ENCODE measurements around the gene WDR18. TPM values are rescaled to one million over a fixed set of nuclear protein-coding genes. Genes with fewer than 3 reads are reported as not detected.

The WDR18 gene
- total RNA-seq, 2 donors from 2014 or later, result 26.5 to 81.5 TPM

DNA sequence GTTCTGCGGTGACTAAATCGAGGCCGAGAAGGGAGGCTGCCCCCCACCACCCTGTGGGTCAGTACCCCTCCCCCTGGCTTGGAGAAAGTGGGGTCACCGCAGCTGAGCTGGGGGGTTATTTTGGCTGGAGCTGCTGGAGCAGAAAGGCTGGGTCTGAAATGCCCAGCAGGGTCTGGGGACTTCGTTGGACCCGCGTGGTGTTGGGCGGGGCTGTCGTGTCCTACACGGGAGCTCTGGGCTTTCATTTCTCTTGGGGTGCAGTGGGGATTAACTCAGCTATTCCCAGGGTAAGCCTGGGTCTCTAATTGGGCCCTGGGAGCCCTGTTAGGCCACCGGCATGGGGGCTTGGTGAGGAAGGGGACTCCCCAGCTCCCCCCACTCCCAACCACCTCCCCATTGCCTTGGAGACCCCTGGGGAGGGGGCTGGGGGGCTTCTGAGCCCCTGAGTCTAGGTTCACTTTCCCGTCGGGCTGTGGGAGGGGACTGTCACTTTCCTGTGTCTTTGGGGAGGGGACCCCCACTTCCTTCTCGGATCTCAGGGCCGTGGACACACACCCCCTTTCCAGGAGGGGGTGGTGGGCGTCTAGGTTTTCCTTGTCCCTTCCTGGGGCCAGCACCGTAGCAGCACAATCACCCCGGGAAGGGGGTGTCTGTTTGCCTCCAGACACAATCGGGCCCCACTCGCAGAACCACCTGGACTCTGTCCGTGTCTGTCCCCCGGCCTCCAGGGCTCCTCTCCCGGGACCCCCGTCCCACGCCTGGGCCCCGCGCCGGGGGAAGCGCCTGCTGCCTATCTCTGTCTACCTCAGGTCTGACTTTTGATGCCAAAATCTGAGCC is 10.2 kb upstream of the WDR18 start:
- no peak overlapping the region for H3K9ac ChIP-seq (ENCODE audit: low read depth in 2 of 2, low read length in 2 of 2)
- no peak overlapping the region for H3K4me3 ChIP-seq
- DNase-seq, result no peak
- intact Hi-C loops (cut with DNase I), result loop anchor here (10.0 kb wide), 1 partner anchor 199 kb away; no protein-coding TSS in a partner anchor
- TF ChIP-seq, protein P1, sequence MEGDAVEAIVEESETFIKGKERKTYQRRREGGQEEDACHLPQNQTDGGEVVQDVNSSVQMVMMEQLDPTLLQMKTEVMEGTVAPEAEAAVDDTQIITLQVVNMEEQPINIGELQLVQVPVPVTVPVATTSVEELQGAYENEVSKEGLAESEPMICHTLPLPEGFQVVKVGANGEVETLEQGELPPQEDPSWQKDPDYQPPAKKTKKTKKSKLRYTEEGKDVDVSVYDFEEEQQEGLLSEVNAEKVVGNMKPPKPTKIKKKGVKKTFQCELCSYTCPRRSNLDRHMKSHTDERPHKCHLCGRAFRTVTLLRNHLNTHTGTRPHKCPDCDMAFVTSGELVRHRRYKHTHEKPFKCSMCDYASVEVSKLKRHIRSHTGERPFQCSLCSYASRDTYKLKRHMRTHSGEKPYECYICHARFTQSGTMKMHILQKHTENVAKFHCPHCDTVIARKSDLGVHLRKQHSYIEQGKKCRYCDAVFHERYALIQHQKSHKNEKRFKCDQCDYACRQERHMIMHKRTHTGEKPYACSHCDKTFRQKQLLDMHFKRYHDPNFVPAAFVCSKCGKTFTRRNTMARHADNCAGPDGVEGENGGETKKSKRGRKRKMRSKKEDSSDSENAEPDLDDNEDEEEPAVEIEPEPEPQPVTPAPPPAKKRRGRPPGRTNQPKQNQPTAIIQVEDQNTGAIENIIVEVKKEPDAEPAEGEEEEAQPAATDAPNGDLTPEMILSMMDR (IDR thresholded peaks at IDR 0.05), result no peak
- no peaks in the 10 kb centered on the region for H3K36me3 ChIP-seq
- H3K4me1 ChIP-seq, result no peaks in the 10 kb centered on the region
- H3K27ac ChIP-seq, result no peak overlapping the region
- H3K27me3 ChIP-seq, result no peaks in the 10 kb centered on the region
- no peaks in the 10 kb centered on the region for H3K9me3 ChIP-seq

DNA sequence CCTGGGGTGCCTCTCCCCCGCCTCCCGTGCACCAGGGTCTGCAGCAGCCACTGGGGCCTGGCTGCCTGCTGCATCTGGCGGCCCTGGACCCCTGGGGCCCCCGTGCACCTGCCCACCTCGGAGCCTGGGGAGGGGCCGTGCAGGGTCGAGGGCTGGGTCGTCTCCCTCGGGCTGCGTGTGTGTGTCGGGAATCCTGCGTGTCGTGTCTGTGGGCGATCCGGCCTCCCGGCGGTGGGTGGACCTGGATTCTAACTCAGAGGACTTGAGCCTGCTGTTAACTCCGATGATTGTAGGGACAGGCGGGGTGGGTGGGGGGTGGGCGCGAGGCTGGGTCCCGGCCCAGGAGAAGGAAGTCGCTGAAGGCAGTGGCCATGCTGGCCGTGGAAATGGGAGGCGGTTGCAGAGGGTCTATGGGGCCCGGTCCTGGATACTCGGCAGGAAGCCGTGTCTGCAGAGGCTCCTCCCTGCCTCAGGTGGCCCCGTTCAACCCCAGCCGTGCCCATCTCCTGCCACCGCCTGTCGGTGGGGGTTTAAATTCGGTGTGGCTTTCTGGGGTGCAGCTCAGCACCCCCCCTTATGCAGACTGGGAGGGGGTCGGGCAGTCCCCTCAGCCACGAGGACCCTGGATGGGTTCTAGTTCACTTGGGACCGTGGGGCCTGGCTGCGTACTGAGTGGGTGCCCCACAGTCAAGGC is 9.4 kb upstream of the WDR18 start:
- H3K36me3 ChIP-seq, result no peaks in the 10 kb centered on the region
- intact Hi-C loops (cut with DNase I), result loop anchor here (10.0 kb wide), 1 partner anchor 200 kb away; no protein-coding TSS in a partner anchor
- DNase-seq, result no peak

DNA sequence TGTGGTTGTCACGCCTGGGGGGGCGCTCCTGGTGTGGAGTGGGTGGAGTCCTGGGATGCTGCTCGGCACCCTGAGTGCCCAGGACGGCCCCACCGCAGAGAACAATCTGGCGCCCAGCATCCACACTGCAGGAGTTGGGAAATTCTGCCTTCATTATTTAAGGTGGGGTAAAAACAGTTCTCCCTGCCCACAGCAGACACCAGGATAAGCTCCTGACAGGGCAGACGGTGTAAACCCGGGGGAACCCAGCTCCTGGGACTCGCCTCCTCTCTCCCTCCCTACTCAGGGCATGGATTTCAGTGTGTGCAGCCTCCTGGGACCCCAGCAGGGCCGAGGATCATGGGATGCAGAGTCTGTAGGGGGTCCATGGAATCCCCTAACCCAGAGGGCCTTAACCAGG is 7.7 kb upstream of the WDR18 start:
- no peaks in the 10 kb centered on the region for H3K9me3 ChIP-seq
- H3K36me3 ChIP-seq, result no peaks in the 10 kb centered on the region
- no peak overlapping the region for H3K27ac ChIP-seq
- H3K4me1 ChIP-seq, result no peaks in the 10 kb centered on the region
- no peaks in the 10 kb centered on the region for H3K27me3 ChIP-seq
- no peak overlapping the region for H3K9ac ChIP-seq (ENCODE audit: low read depth in 2 of 2, low read length in 2 of 2)
- H3K4me3 ChIP-seq, result no peak overlapping the region
- intact Hi-C loops (cut with DNase I), result loop anchor here (10.0 kb wide), 1 partner anchor 202 kb away; no protein-coding TSS in a partner anchor
- TF ChIP-seq, protein P1 (IDR thresholded peaks at IDR 0.05), result no peak
- no peak for DNase-seq

More for the DNA sequence above, 9.4 kb upstream of the WDR18 start:
- H3K9me3 ChIP-seq, result no peaks in the 10 kb centered on the region
- H3K4me1 ChIP-seq, result no peaks in the 10 kb centered on the region
- TF ChIP-seq, protein P1 (IDR thresholded peaks at IDR 0.05), result no peak
- no peak overlapping the region for H3K27ac ChIP-seq
- H3K27me3 ChIP-seq, result no peaks in the 10 kb centered on the region
- no peak overlapping the region for H3K4me3 ChIP-seq
- H3K9ac ChIP-seq (ENCODE audit: low read depth in 2 of 2, low read length in 2 of 2), result no peak overlapping the region

DNA sequence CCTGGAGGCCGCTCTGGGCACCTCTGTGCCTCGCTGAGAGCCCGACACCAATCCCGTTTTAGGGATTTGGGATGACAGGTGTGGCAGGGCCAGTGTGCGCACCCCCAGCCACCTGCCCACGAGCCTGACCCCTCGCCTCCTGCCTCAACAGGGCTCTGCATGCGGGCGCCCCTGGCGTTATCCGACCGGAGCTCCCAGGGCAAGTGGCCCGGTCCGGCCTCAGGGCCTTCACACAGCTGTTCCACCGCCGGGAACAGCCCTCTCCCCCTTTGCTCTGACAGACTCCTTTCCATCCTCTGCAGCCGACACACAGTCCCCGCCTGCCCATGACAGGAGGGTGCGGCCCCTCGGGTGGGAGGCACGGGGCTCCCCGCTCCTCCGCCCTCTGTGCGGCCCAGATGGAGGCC is 7.1 kb upstream of the WDR18 start:
- intact Hi-C loops (cut with DNase I), result loop anchor here (10.0 kb wide), 1 partner anchor 202 kb away; no protein-coding TSS in a partner anchor
- TF ChIP-seq, protein P1 (IDR thresholded peaks at IDR 0.05), result no peak
- no peak for DNase-seq
- H3K27me3 ChIP-seq, result no peaks in the 10 kb centered on the region
- no peaks in the 10 kb centered on the region for H3K9me3 ChIP-seq
- no peak overlapping the region for H3K9ac ChIP-seq (ENCODE audit: low read depth in 2 of 2, low read length in 2 of 2)
- H3K4me1 ChIP-seq, result no peaks in the 10 kb centered on the region
- H3K4me3 ChIP-seq, result no peak overlapping the region
- H3K36me3 ChIP-seq, result no peaks in the 10 kb centered on the region
- H3K27ac ChIP-seq, result no peak overlapping the region

DNA sequence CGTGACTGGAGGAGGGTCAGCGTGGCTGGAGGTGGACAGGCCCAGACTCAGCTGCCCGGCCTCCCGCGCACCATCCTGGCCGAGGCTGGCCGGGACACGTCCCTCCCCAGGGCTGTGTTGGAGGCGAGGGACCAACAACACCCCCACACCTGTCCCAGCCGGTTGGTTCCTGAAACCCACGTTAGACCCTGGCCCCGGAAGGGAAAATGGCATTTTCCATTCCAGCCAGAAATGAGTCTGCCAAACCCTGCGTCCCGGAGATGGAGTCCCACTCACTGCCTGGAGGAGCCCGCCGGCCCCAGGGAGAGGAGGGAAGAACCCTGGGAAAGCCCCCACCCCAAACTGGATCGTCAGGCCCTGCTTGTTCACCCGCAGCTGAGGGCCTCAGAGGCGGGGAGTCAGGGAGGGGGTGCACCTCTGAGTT is 4.8 kb upstream of the WDR18 start:
- intact Hi-C loops (cut with DNase I), result loop anchor here (10.0 kb wide), 1 partner anchor 205 kb away; no protein-coding TSS in a partner anchor
- Histone ChIP-seq H3K36me3 (no peaks in the 10 kb centered on the region), H3K4me3 (no peak overlapping the region), H3K27ac (no peak overlapping the region), H3K4me1 (no peaks in the 10 kb centered on the region), H3K9ac (ENCODE audit: low read depth in 2 of 2, low read length in 2 of 2) (no peak overlapping the region), H3K9me3 (no peaks in the 10 kb centered on the region), H3K27me3 (no peaks in the 10 kb centered on the region)
- no peak for DNase-seq
- TF ChIP-seq, protein P1 (IDR thresholded peaks at IDR 0.05), result no peak

Data from colonic mucosa (tissue), 4 donors.